ENCODE data around the gene SERPINB1. TPM values are rescaled to one million over a fixed set of nuclear protein-coding genes. Genes with fewer than 3 reads are reported as not detected.

Gene SERPINB1
- total and polyA plus RNA-seq, 10 of the 15 experiments (the other 5 are each of a cell fraction or from before 2014, with no cell fraction given) = 0.45 to 2.4 (median 0.83) TPM

DNA sequence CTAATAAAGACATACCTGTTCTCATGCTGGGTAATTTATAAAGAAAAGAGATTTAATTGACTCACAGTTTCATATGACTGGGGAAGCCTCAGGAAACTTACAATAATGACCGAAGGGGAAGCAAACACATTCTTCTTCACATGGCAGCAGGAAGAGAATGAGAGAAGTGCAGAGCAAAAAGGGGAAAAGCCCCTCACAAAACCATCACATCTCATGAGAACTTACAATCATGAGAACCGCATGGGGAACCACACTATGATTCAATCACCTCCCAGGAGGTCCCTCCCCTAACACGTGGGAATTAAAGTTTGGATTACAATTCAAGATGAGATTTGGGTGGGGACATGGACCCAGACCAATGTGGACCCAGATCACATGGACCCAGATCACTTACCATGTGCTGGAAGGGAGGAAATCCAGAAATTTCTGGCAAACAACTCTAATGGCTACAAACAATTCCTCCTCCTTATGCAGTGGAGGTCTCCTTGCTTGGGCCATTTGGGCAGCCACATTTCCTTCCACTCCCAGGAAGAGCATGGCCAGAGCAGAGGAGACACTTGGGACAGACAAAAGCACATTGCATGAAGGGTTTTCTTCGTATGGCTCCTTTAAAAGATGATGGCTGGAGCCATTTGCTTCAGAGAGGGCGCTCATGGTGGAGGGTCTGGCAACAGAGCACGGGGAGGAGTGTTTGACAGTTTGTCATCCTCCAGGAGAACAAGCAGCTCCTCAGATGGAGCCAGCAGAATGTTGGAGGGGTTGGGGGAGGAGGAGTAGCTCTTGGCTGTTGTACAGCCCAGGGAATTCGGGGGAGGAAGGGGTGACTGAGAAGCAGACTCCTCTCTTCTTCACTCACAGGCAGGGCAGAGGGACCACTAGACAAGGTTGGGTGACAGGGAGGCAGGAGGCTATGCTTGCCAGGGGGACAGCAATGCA, 31.0 kb upstream of the SERPINB1 start (continued):
- TF ChIP-seq IRF4 (IDR thresholded peaks at IDR 0.05; ENCODE audit: low read depth, low read length) (no peak), RAD21 (IDR thresholded peaks at IDR 0.05; ENCODE audit: insufficient read depth, low read depth, low read length) (no peak), BRCA1 (IDR thresholded peaks at IDR 0.05; ENCODE audit: low read depth, low read length) (no peak)

DNA sequence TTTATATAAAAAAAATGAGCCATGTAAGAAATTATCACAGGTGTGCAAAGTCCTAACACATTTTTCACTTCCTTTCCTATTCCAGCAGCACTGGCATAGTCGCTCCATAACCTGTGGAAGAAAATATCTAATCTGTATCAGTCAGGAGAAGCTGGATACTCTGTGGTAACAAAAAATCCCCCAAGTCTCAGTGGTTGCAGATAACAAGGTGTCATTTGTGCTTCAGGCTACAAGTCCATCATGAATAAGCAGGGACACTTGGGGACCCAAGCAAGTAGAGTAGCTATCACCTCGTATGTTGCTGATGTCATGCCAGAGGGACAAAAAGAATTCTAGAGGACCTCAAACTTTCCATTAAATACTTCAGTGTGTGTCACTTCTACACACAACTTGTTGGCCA, 30.3 kb upstream of the SERPINB1 start:
- no peaks in the 10 kb centered on the region for H3K27me3 ChIP-seq (replicated peaks in 1 of 2; ENCODE audit: control insufficient read depth in 2 of 2, insufficient read depth in 2 of 2, low read length in 1 of 2)
- ATAC-seq (no peak), FAIRE-seq (no peak), DNase-seq (ENCODE audit: low read depth, low spot score) (no peak)
- H3K4me3 ChIP-seq = no peak overlapping the region
- H4K20me1 ChIP-seq (ENCODE audit: control insufficient read depth, insufficient read depth) = no peaks in the 10 kb centered on the region
- RAD21 ChIA-PET (ENCODE audit: unreplicated experiment) = interaction anchor here (1.0 to 1.6 kb wide), 4 partner anchors 9 to 39 kb away, joined by 3 to 9 read pairs (median 4); no protein-coding TSS in a partner anchor
- H3K36me3 ChIP-seq (ENCODE audit: control insufficient read depth in 2 of 2, insufficient read depth in 2 of 2, low read length in 1 of 2) = no peaks in the 10 kb centered on the region
- 38% methylated on average over 2 of the region's 2 CpGs for WGBS (ENCODE audit: insufficient coverage, insufficient replicate concordance, low lambda C conversion rate, missing lambda C conversion rate)
- BruUV-seq (replicated peaks) = no TSS peak
- peak overlapping the region; percentile 37 for H3K27ac ChIP-seq (ENCODE audit: control insufficient read depth, insufficient read depth)
- intact Hi-C loops (cut with micrococcal nuclease; ENCODE audit: unreplicated experiment) (loop anchor here (1.0 kb wide), 1 partner anchor 18 kb away; no protein-coding TSS in a partner anchor), in situ Hi-C loops (cut with MboI) (no loop called here)
- H3K9ac ChIP-seq (ENCODE audit: control insufficient read depth, insufficient read depth, low read length) = no peak overlapping the region
- H2AFZ ChIP-seq (ENCODE audit: control insufficient read depth, low read depth, low read length) = no peak overlapping the region
- H3K4me2 ChIP-seq (ENCODE audit: control insufficient read depth, insufficient read depth) = no peak overlapping the region
- CTCF ChIA-PET = interaction anchor here (0.9 to 1.2 kb wide), 3 partner anchors 26 to 39 kb away, joined by 4 to 6 read pairs (median 5); no protein-coding TSS in a partner anchor
- H3K9me3 ChIP-seq (replicated peaks; ENCODE audit: control insufficient read depth, insufficient read depth, low read length) = peaks cover 20% of the 10 kb centered on the region
- H3K4me1 ChIP-seq (ENCODE audit: control insufficient read depth, insufficient read depth, low read length) = peaks cover 38% of the 10 kb centered on the region
- POLR2A ChIA-PET = interaction anchor here (0.5 to 8.3 kb wide), 6 partner anchors 12 to 1915 kb away, joined by 3 to 108 read pairs (median 5); no protein-coding TSS in a partner anchor
- H3K79me2 ChIP-seq (ENCODE audit: control insufficient read depth, insufficient read depth, low read length) = no peaks in the 10 kb centered on the region
- SMC1A ChIA-PET (ENCODE audit: uncharacterized antibody, unreplicated experiment) = interaction anchor here (0.7 to 2.6 kb wide), 6 partner anchors 9 to 44 kb away, joined by 3 to 10 read pairs (median 8); no protein-coding TSS in a partner anchor
- TF ChIP-seq IKZF2 (IDR thresholded peaks at IDR 0.05) = no peak
- TF ChIP-seq, protein P1, sequence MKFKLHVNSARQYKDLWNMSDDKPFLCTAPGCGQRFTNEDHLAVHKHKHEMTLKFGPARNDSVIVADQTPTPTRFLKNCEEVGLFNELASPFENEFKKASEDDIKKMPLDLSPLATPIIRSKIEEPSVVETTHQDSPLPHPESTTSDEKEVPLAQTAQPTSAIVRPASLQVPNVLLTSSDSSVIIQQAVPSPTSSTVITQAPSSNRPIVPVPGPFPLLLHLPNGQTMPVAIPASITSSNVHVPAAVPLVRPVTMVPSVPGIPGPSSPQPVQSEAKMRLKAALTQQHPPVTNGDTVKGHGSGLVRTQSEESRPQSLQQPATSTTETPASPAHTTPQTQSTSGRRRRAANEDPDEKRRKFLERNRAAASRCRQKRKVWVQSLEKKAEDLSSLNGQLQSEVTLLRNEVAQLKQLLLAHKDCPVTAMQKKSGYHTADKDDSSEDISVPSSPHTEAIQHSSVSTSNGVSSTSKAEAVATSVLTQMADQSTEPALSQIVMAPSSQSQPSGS (IDR thresholded peaks at IDR 0.05; ENCODE audit: low read length) = no peak
- TF ChIP-seq CHD4 (IDR thresholded peaks at IDR 0.05) = no peak
- TF ChIP-seq, protein P2, sequence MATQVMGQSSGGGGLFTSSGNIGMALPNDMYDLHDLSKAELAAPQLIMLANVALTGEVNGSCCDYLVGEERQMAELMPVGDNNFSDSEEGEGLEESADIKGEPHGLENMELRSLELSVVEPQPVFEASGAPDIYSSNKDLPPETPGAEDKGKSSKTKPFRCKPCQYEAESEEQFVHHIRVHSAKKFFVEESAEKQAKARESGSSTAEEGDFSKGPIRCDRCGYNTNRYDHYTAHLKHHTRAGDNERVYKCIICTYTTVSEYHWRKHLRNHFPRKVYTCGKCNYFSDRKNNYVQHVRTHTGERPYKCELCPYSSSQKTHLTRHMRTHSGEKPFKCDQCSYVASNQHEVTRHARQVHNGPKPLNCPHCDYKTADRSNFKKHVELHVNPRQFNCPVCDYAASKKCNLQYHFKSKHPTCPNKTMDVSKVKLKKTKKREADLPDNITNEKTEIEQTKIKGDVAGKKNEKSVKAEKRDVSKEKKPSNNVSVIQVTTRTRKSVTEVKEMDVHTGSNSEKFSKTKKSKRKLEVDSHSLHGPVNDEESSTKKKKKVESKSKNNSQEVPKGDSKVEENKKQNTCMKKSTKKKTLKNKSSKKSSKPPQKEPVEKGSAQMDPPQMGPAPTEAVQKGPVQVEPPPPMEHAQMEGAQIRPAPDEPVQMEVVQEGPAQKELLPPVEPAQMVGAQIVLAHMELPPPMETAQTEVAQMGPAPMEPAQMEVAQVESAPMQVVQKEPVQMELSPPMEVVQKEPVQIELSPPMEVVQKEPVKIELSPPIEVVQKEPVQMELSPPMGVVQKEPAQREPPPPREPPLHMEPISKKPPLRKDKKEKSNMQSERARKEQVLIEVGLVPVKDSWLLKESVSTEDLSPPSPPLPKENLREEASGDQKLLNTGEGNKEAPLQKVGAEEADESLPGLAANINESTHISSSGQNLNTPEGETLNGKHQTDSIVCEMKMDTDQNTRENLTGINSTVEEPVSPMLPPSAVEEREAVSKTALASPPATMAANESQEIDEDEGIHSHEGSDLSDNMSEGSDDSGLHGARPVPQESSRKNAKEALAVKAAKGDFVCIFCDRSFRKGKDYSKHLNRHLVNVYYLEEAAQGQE (IDR thresholded peaks at IDR 0.05; ENCODE audit: low read depth, low read length) = no peak
- no peak for TF ChIP-seq FOXM1 (IDR thresholded peaks at IDR 0.05; ENCODE audit: low read depth, low read length)
- no peak for TF ChIP-seq STAT1 (conservative IDR thresholded peaks at IDR 0.05)
- TF ChIP-seq NR2C1 (IDR thresholded peaks at IDR 0.05) = no peak
- no peak for TF ChIP-seq JUNB (IDR thresholded peaks at IDR 0.05)
- no peak for TF ChIP-seq SRF (IDR thresholded peaks at IDR 0.05; ENCODE audit: low read depth in 2 of 2, low read length in 2 of 2)
- TF ChIP-seq GABPA (IDR thresholded peaks at IDR 0.05; ENCODE audit: low read depth) = no peak
- TF ChIP-seq, protein P3, sequence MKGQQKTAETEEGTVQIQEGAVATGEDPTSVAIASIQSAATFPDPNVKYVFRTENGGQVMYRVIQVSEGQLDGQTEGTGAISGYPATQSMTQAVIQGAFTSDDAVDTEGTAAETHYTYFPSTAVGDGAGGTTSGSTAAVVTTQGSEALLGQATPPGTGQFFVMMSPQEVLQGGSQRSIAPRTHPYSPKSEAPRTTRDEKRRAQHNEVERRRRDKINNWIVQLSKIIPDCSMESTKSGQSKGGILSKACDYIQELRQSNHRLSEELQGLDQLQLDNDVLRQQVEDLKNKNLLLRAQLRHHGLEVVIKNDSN (IDR thresholded peaks at IDR 0.05; ENCODE audit: borderline replicate concordance, extremely low read length, insufficient read depth, low read depth, low read length) = no peak
- TF ChIP-seq, protein P4, sequence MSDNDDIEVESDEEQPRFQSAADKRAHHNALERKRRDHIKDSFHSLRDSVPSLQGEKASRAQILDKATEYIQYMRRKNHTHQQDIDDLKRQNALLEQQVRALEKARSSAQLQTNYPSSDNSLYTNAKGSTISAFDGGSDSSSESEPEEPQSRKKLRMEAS (IDR thresholded peaks at IDR 0.05; ENCODE audit: low read depth, low read length) = no peak
- no peak for TF ChIP-seq KDM1A (IDR thresholded peaks at IDR 0.05; ENCODE audit: borderline replicate concordance)
